Measurements from ENCODE around the gene GALNT18.

The GALNT18 gene

DNA sequence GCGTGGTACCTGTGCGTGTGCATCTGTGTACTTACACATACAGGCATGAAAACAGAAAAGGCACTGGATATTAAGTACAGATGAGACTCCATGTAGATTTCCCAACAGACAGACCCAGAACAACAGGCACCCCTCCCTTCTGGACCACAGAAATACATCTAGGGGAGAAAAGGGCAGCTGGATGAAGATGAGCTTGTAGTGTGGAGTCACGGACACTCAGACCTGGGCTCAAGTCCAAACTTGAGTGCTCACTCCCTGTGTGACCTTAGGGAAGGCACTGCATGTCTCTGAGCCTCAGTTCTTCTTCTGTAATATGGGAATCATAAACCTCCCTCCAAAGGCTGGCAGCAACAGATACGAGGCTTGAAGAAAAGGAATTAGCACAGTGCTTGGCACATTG, 108.9 kb downstream of the GALNT18 start:
- Mint-ChIP-seq H3K9me3 (no peaks in the 10 kb centered on the region), H3K4me1 (ENCODE audit: low read depth) (no peaks in the 10 kb centered on the region), H3K27ac (no peak overlapping the region), H3K27me3 (ENCODE audit: low read depth) (no peaks in the 10 kb centered on the region), H3K4me3 (no peak overlapping the region), H3K36me3 (ENCODE audit: low read depth) (no peaks in the 10 kb centered on the region)
- no peak for DNase-seq (ENCODE audit: low spot score)

GRCh38 chr11:11512502-11512901, 109.3 kb downstream of the GALNT18 start:
- H3K4me1 Mint-ChIP-seq (ENCODE audit: low read depth) = no peaks in the 10 kb centered on the region

DNA sequence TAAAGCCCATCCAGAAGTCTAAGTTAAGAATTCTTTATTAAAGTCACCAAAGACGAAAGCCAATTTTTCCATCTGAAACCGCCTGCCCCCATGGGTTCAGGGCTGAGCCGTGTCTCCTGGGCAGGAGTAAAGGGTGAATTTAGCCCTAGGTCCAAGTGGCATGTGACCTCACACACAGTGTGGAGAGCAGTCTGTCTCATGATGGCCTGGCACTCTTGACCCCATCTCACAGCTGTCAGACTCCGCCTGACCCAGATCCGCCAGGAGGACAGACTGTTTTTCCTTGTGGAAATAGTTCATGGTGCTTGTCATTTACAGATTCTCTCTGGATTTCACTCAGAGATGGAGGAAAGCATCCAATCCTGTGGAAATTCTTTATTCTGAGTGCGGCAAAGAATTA, 109.7 kb downstream of the GALNT18 start:
- Mint-ChIP-seq H3K27ac (no peak overlapping the region), H3K4me3 (no peak overlapping the region), H3K36me3 (ENCODE audit: low read depth) (no peaks in the 10 kb centered on the region), H3K4me1 (ENCODE audit: low read depth) (no peaks in the 10 kb centered on the region), H3K27me3 (ENCODE audit: low read depth) (no peaks in the 10 kb centered on the region), H3K9me3 (no peaks in the 10 kb centered on the region)
- DNase-seq (ENCODE audit: low spot score) = no peak

More at GRCh38 chr11:11512502-11512901, 109.3 kb downstream of the GALNT18 start:
- Mint-ChIP-seq H3K27me3 (ENCODE audit: low read depth) (no peaks in the 10 kb centered on the region), H3K27ac (no peak overlapping the region), H3K4me3 (no peak overlapping the region), H3K36me3 (ENCODE audit: low read depth) (no peaks in the 10 kb centered on the region), H3K9me3 (no peaks in the 10 kb centered on the region)
- DNase-seq (ENCODE audit: low spot score) = no peak

- no peaks in the 10 kb centered on the region for H3K36me3 Mint-ChIP-seq (ENCODE audit: low read depth)
- DNase-seq (ENCODE audit: low spot score) = no peak
- no peaks in the 10 kb centered on the region for H3K27me3 Mint-ChIP-seq (ENCODE audit: low read depth)
- no peaks in the 10 kb centered on the region for H3K4me1 Mint-ChIP-seq (ENCODE audit: low read depth)
- no peaks in the 10 kb centered on the region for H3K9me3 Mint-ChIP-seq
- no peak overlapping the region for H3K27ac Mint-ChIP-seq
- H3K4me3 Mint-ChIP-seq = no peak overlapping the region
These were observed 110.9 kb downstream of the GALNT18 start for GRCh38 chr11:11510939-11511338.

DNA sequence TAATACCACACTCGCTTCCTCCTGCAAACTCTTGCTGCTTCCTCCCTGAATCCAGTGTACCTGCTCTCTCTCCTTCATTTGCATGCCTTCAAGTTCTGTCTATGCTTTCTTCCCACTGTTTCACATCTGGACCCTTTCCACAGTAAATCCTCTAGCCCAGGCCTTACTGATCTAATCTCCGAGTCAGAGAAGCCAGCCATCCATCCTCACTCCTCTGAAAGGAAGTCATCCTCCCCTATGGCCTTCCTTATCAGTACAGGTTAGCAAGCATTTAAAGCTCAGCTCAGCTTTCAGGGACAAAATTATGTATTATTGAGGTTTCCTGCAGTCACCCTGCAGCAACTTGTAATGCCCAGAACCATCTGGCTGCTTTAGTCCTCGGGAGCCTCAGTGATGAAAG, 116.1 kb downstream of the GALNT18 start:
- peaks cover 5% of the 10 kb centered on the region for H3K27me3 Mint-ChIP-seq (ENCODE audit: low read depth)
- no peaks in the 10 kb centered on the region for H3K36me3 Mint-ChIP-seq (ENCODE audit: low read depth)
- no peaks in the 10 kb centered on the region for H3K9me3 Mint-ChIP-seq
- H3K27ac Mint-ChIP-seq = no peak overlapping the region
- no peak overlapping the region for H3K4me3 Mint-ChIP-seq
- DNase-seq (ENCODE audit: low spot score) = no peak
- H3K4me1 Mint-ChIP-seq (ENCODE audit: low read depth) = no peaks in the 10 kb centered on the region

GRCh38 chr11:11505190-11505589, 116.6 kb downstream of the GALNT18 start:
- H3K4me1 Mint-ChIP-seq (ENCODE audit: low read depth) = no peaks in the 10 kb centered on the region
- no peaks in the 10 kb centered on the region for H3K36me3 Mint-ChIP-seq (ENCODE audit: low read depth)
- peaks cover 5% of the 10 kb centered on the region for H3K27me3 Mint-ChIP-seq (ENCODE audit: low read depth)
- H3K9me3 Mint-ChIP-seq = no peaks in the 10 kb centered on the region
- no peak overlapping the region for H3K4me3 Mint-ChIP-seq
- no peak for DNase-seq (ENCODE audit: low spot score)
- H3K27ac Mint-ChIP-seq = no peak overlapping the region

GRCh38 chr11:11504071-11504470, 117.7 kb downstream of the GALNT18 start:
- DNase-seq (ENCODE audit: low spot score) = no peak

DNA sequence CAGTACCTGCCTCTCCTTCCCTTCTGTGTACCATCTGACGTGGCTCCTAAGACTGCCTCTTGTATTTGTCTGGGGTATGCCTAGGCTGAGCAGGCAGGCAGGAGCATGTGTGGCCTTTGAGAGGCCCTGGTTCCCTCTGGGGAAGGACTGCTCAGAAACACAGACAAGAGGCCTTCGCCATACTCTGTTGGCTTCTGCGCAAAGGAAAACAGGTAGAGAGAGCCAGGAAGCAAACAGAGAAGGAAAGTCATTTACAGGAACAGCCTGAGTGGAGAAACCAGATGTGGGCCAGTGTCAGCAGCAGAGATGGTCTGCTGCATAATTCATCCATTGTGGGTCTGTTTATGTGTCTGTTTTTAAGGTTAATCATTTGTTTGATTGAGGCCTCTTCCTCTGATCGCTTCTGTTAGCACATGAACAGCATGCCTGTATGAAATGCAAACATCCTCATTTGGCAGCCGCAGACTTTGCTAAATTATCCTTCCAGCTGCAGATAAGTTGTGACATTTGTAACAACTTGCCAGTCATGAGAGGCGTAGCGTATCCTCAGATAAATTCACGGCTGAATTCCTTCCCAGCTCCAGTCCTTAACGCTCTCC, 119.4 kb downstream of the GALNT18 start:
- no peaks in the 10 kb centered on the region for H3K9me3 Mint-ChIP-seq
- no peak overlapping the region for H3K27ac Mint-ChIP-seq
- H3K4me3 Mint-ChIP-seq = no peak overlapping the region
- H3K4me1 Mint-ChIP-seq (ENCODE audit: low read depth) = no peaks in the 10 kb centered on the region
- no peaks in the 10 kb centered on the region for H3K36me3 Mint-ChIP-seq (ENCODE audit: low read depth)
- H3K27me3 Mint-ChIP-seq (ENCODE audit: low read depth) = peaks cover 5% of the 10 kb centered on the region
- DNase-seq (ENCODE audit: low spot score) = no peak

More at GRCh38 chr11:11504071-11504470, 117.7 kb downstream of the GALNT18 start:
- Mint-ChIP-seq H3K9me3 (no peaks in the 10 kb centered on the region), H3K4me1 (ENCODE audit: low read depth) (no peaks in the 10 kb centered on the region), H3K36me3 (ENCODE audit: low read depth) (no peaks in the 10 kb centered on the region), H3K27me3 (ENCODE audit: low read depth) (peaks cover 5% of the 10 kb centered on the region), H3K4me3 (no peak overlapping the region), H3K27ac (no peak overlapping the region)

DNA sequence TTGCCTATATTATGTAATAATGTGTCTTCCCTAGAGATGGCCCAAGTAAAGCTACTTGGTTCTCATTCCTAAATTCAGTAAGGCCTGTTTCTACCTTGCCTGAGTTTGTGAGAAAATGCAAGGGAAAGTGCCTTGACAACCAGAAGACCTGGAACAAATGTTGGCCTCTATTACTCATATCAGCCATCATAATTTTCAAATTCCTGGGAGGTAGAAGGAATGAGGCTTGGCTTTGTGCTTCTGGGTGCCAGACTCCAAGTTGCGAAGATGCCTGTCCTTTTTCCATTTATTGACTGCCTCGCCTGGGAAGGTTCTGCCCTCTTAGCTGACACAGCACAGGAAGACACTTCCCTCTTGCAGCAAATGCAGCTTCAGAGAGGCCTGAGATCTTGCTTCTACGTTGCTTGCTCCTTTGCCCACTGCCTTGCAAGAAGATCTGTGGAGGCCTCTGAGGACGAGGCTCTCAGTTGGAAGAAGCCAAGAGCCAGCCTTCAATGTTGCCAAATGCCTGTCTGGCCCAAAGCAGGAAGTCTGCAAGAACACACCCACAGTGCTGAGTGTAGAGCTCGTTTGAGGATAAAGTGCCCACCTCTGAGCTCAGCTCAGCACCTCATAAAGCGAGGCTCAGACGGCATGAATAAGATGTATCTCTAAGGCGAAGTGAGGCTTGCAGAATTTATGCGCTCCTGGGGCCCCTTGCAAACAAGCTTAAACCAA, 120.1 kb downstream of the GALNT18 start:
- H3K36me3 Mint-ChIP-seq (ENCODE audit: low read depth) = no peaks in the 10 kb centered on the region
- H3K9me3 Mint-ChIP-seq = no peaks in the 10 kb centered on the region
- no peaks in the 10 kb centered on the region for H3K4me1 Mint-ChIP-seq (ENCODE audit: low read depth)
- DNase-seq (ENCODE audit: low spot score) = no peak
- no peak overlapping the region for H3K27ac Mint-ChIP-seq
- H3K4me3 Mint-ChIP-seq = no peak overlapping the region
- peaks cover 5% of the 10 kb centered on the region for H3K27me3 Mint-ChIP-seq (ENCODE audit: low read depth)

- Mint-ChIP-seq H3K9me3 (no peaks in the 10 kb centered on the region), H3K27ac (no peak overlapping the region), H3K4me3 (no peak overlapping the region), H3K36me3 (ENCODE audit: low read depth) (no peaks in the 10 kb centered on the region), H3K27me3 (ENCODE audit: low read depth) (peaks cover 5% of the 10 kb centered on the region), H3K4me1 (ENCODE audit: low read depth) (no peaks in the 10 kb centered on the region)
- no peak for DNase-seq (ENCODE audit: low spot score)
These were observed 120.9 kb downstream of the GALNT18 start for GRCh38 chr11:11500744-11501487.

DNA sequence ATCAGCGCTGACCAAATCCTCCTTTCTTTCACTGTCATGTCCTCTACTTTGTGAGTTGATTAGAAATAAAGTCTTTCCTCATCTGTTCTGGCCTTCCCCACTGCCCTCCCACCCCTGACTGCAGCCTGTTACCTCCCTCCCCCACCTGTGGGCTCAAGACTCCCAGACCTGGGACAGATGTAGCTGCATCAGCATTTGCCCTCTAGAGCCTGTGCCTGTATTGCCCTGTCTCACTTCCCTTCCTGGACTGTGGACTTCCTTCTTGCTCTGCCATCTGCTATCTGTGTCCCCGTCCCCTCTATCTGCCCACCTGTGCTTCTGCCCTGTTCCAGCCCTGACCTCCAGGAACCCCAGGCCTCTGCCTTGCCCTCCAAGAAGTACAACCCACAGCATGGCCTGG, 122.5 kb downstream of the GALNT18 start:
- H3K27ac Mint-ChIP-seq = no peak overlapping the region
- H3K27me3 Mint-ChIP-seq (ENCODE audit: low read depth) = no peaks in the 10 kb centered on the region
- no peaks in the 10 kb centered on the region for H3K9me3 Mint-ChIP-seq
- H3K4me1 Mint-ChIP-seq (ENCODE audit: low read depth) = no peaks in the 10 kb centered on the region
- H3K4me3 Mint-ChIP-seq = no peak overlapping the region
- H3K36me3 Mint-ChIP-seq (ENCODE audit: low read depth) = no peaks in the 10 kb centered on the region
- DNase-seq (ENCODE audit: low spot score) = no peak

DNA sequence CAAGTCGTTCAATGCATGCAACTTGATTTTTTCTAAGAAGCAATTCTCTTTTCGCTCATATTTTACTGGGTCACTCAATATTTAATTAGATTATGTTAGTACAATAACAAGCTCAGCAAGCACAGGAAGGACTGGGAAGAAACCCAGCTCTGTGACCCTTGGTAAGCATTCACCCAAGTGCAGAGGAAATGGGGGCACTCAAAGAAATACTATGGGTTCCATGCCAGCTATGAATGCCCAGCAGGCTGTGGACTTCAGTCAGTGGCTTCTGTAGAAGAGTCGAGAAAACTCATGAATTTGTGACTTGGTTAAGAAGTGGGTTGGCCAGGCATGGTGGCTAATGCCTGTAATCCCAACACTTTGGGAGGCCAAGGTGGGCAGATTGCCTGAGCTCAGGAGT, 123.6 kb downstream of the GALNT18 start:
- Mint-ChIP-seq H3K36me3 (ENCODE audit: low read depth) (no peaks in the 10 kb centered on the region), H3K9me3 (no peaks in the 10 kb centered on the region), H3K27ac (no peak overlapping the region), H3K4me3 (no peak overlapping the region), H3K27me3 (ENCODE audit: low read depth) (no peaks in the 10 kb centered on the region), H3K4me1 (ENCODE audit: low read depth) (no peaks in the 10 kb centered on the region)
- DNase-seq (ENCODE audit: low spot score) = no peak

- H3K36me3 Mint-ChIP-seq (ENCODE audit: low read depth) = no peaks in the 10 kb centered on the region
- H3K27me3 Mint-ChIP-seq (ENCODE audit: low read depth) = no peaks in the 10 kb centered on the region
- DNase-seq (ENCODE audit: low spot score) = no peak
- H3K4me1 Mint-ChIP-seq (ENCODE audit: low read depth) = no peaks in the 10 kb centered on the region
- H3K4me3 Mint-ChIP-seq = no peak overlapping the region
- no peak overlapping the region for H3K27ac Mint-ChIP-seq
- H3K9me3 Mint-ChIP-seq = no peaks in the 10 kb centered on the region
These were observed 124.9 kb downstream of the GALNT18 start for GRCh38 chr11:11496879-11497278.

DNA sequence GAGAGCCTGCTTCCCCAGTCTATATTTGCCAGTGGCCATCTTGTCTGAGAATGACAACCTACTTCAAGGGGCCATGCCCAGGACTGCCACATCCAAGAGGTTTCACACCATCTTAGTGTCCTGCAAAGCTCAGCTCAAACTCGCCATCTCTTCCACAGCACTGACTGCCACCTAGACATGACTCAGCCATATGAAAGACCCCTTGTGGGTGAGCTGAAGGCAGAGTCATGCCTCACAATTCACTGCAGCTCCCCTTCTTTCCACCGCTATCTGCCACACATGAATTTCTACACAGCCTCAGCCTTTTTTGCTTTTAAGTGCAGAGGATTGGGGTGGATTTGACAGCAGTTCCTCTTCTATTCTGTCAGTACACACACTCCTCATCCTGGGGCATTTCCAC, 127.5 kb downstream of the GALNT18 start:
- Mint-ChIP-seq H3K36me3 (ENCODE audit: low read depth) (no peaks in the 10 kb centered on the region), H3K4me3 (no peak overlapping the region), H3K27me3 (ENCODE audit: low read depth) (no peaks in the 10 kb centered on the region), H3K9me3 (no peaks in the 10 kb centered on the region), H3K27ac (no peak overlapping the region), H3K4me1 (ENCODE audit: low read depth) (no peaks in the 10 kb centered on the region)
- DNase-seq (ENCODE audit: low spot score) = no peak
